RWPE1 (cell line): ENCODE results near the gene ENAH.

ENCODE experiments used
- CTCF ChIA-PET: fragments of 350-600 bp; sonication (Branson Sonifier 250); formaldehyde crosslinking; extraction: SDS; loops from one replicate; lab custom pipeline; 2021; lab: Yijun Ruan, JAX
- POLR2A ChIA-PET: fragments of 400-600 bp; formaldehyde crosslinking; extraction: SDS; loops from one replicate; lab custom pipeline; 2020; ENCODE audit warnings: antibody characterized with exemption; ENCODE audit not compliant: low non-redundant PET; lab: Yijun Ruan, JAX
- DNase-seq: peaks from one replicate; pipeline ENCODE4 v3.0.0; 2012; ENCODE audit warnings: low spot score
- H3K27ac ChIP-seq: fragments of 450-650 bp; 2 replicates; pipeline ENCODE4 v1.5.1; 2017
- TF ChIP-seq, protein P1 (sequence below): fragments of 450-650 bp; conservative IDR thresholded peaks from 2 replicates; pipeline ENCODE4 v1.5.1; 2017; ENCODE audit warnings: low read depth, mild to moderate bottlenecking

The ENAH gene

GRCh38 chr1:225460737-225461532 lies 192.0 kb downstream of the ENAH start:
- CTCF ChIA-PET = interaction anchor here (0.6 to 2.5 kb wide), 5 partner anchors 9 to 1741 kb away, joined by 3 to 27 read pairs (median 7); partner anchors contain the start of gene LBR
- peak overlapping the region; percentile 62 for H3K27ac ChIP-seq
- TF ChIP-seq, protein P1, sequence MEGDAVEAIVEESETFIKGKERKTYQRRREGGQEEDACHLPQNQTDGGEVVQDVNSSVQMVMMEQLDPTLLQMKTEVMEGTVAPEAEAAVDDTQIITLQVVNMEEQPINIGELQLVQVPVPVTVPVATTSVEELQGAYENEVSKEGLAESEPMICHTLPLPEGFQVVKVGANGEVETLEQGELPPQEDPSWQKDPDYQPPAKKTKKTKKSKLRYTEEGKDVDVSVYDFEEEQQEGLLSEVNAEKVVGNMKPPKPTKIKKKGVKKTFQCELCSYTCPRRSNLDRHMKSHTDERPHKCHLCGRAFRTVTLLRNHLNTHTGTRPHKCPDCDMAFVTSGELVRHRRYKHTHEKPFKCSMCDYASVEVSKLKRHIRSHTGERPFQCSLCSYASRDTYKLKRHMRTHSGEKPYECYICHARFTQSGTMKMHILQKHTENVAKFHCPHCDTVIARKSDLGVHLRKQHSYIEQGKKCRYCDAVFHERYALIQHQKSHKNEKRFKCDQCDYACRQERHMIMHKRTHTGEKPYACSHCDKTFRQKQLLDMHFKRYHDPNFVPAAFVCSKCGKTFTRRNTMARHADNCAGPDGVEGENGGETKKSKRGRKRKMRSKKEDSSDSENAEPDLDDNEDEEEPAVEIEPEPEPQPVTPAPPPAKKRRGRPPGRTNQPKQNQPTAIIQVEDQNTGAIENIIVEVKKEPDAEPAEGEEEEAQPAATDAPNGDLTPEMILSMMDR = no peak
- POLR2A ChIA-PET = interaction anchor here (0.5 kb wide), 1 partner anchor 16 kb away, joined by 3 read pairs; no protein-coding TSS in a partner anchor
- DNase-seq = no peak

GRCh38 chr1:225460021-225460736 lies 192.7 kb downstream of the ENAH start:
- no peak for DNase-seq
- POLR2A ChIA-PET = interaction anchor here (0.5 to 0.6 kb wide), 3 partner anchors 15 to 37 kb away, joined by 3 to 7 read pairs (median 3); no protein-coding TSS in a partner anchor
- TF ChIP-seq, protein P1 = no peak
- H3K27ac ChIP-seq = peak overlapping the region; percentile 62
- CTCF ChIA-PET = interaction anchor here (0.6 to 2.5 kb wide), 4 partner anchors 10 to 471 kb away, joined by 4 to 27 read pairs (median 6); no protein-coding TSS in a partner anchor

DNA sequence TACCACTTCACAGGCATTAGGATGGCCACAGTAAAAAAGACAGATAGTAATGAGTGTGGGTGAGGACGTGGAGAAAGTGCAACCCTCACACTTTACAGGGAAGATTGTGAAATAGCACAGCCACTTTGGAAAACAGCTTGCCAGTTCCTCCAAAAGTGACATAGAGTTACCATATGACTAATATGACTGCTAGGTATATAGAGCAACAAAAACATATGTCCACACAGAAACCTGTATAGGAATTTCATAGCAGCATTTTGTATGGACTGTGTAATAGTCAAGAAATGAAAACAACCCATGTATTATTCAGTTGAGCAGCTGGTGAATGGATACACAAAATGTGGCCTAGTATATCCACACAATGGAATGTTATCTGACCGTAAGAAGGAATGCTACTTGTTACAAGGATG lies 194.7 kb downstream of the ENAH start:
- no peak overlapping the region for H3K27ac ChIP-seq
- DNase-seq = no peak
- ChIA-PET CTCF (no interaction called here), POLR2A (no interaction called here)
- TF ChIP-seq, protein P1 = no peak

- CTCF ChIA-PET = interaction anchor here (0.6 to 1.8 kb wide), 3 partner anchors 11 to 32 kb away, joined by 3 to 9 read pairs (median 3); no protein-coding TSS in a partner anchor
- POLR2A ChIA-PET = interaction anchor here (0.6 to 0.9 kb wide), 2 partner anchors 26 to 422 kb away, joined by 3 read pairs; no protein-coding TSS in a partner anchor
- DNase-seq = peak; percentile 95
- peak overlapping the region; percentile 47 for H3K27ac ChIP-seq
- TF ChIP-seq, protein P1 = no peak
Observed at GRCh38 chr1:225454733-225455132, 198.2 kb downstream of the ENAH start.

DNA sequence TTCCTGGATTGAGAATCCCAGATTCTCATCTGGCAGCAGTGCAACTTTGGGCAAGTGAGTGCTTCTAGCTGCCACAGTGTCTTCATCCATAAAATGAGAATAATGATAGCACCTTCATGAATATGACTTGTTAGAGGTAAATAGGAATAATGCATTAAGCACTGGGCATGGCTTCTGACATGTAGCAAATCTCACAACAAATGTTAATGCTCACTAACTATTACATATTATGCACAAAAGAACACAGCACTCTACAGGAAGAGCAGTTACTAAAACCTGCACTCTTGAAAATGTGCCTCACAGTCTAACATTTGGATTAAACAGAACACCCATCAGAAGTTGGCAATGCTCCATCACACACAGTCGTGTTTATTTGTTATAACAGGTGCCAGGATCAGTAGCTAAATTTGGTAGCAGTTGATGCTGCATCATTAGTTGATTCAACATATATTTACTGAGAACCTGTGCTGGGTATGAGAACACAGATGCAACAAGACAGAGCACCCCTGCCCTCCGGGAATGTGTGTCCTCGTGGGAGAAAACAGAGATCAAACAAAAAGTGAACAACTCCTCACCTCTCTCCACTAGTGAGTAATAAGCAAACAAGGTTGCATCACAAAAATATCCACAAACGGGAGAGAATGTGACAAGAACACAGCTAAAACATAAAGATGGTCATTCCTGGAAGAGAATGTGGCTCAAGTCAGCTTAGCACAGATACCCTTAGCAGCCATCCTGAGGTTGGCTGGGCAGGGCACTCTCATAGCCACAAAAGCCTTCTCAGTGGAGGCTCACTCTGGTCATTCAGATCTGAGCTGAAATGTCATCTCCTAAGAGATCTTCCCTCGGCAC lies 198.9 kb downstream of the ENAH start:
- TF ChIP-seq, protein P1 = no peak
- CTCF ChIA-PET = interaction anchor here (1.8 kb wide), 1 partner anchor 21 kb away, joined by 9 read pairs; no protein-coding TSS in a partner anchor
- POLR2A ChIA-PET = interaction anchor here (0.9 kb wide), 1 partner anchor 25 kb away, joined by 3 read pairs; no protein-coding TSS in a partner anchor
- peak overlapping the region; percentile 47; the same call in 1 of the 2 replicates for H3K27ac ChIP-seq
- peak; percentile 61 for DNase-seq
